Smooth muscle cell (in vitro differentiated cells): ENCODE measurements around the gene SERPINI1. TPM values are rescaled to one million over a fixed set of nuclear protein-coding genes. Genes with fewer than 3 reads are reported as not detected.

ENCODE experiments used
- DNase-seq: peaks from one replicate; lab custom pipeline; 2025; ENCODE audit not compliant: unreplicated experiment; lab: John Stamatoyannopoulos, UW
- H2AFZ ChIP-seq: fragments of 200-600 bp; sonication (generic); 2 replicates; pipeline ENCODE4 v1.6.0; 2016; ENCODE audit warnings: antibody characterized with exemption, low read depth, mild to moderate bottlenecking
- H3F3A ChIP-seq: fragments of 200-600 bp; sonication (generic); 2 replicates; pipeline ENCODE4 v1.6.0; 2017; ENCODE audit warnings: antibody characterized with exemption, low read depth
- H3K27ac ChIP-seq: fragments of 200-600 bp; sonication (generic); 2 replicates; pipeline ENCODE4 v1.5.1; 2016; ENCODE audit warnings: low read depth, mild to moderate bottlenecking
- H3K27me3 ChIP-seq: fragments of 200-600 bp; sonication (generic); 2 replicates; pipeline ENCODE4 v1.6.1; 2016; ENCODE audit warnings: low read depth, mild to moderate bottlenecking
- H3K36me3 ChIP-seq: fragments of 200-600 bp; sonication (generic); 2 replicates; pipeline ENCODE4 v1.5.1; 2016; ENCODE audit warnings: low read depth
- H3K4me1 ChIP-seq: fragments of 200-600 bp; sonication (generic); 2 replicates; pipeline ENCODE4 v1.5.1; 2016; ENCODE audit warnings: low read depth
- H3K4me2 ChIP-seq: fragments of 200-600 bp; sonication (generic); 2 replicates; pipeline ENCODE4 v1.6.0; 2016; ENCODE audit warnings: mild to moderate bottlenecking
- H3K4me3 ChIP-seq: fragments of 200-600 bp; sonication (generic); 2 replicates; pipeline ENCODE4 v1.5.1; 2016; ENCODE audit warnings: mild to moderate bottlenecking
- H3K79me2 ChIP-seq: fragments of 200-600 bp; sonication (generic); 2 replicates; pipeline ENCODE4 v1.6.0; 2016; ENCODE audit warnings: low read depth, mild to moderate bottlenecking
- H3K9ac ChIP-seq: fragments of 200-600 bp; sonication (generic); 2 replicates; pipeline ENCODE4 v1.6.0; 2016; ENCODE audit warnings: low read depth
- H3K9me3 ChIP-seq: fragments of 200-600 bp; sonication (generic); replicated peaks from 2 replicates; pipeline ENCODE4 v1.5.1; 2016; ENCODE audit warnings: low read depth
- H4K20me1 ChIP-seq: fragments of 200-600 bp; sonication (generic); 2 replicates; pipeline ENCODE4 v1.6.0; 2016; ENCODE audit warnings: low read depth
- WGBS: methylation state at CpG from one replicate; pipeline ENCODE4 v1.1.7; 2016; ENCODE audit warnings: low lambda C conversion rate; 5-methylcytosine and 5-hydroxymethylcytosine counted together
- polyA plus RNA-seq: library from polyadenylated mRNA; unstranded; fragments of >200 nt; fragmentation: Nextera tagmentation; extraction: Ambion mirVana; gene quantifications from 2 replicates; pipeline ENCODE4 v1.2.1, GENCODE V29; 2016
- total RNA-seq: library from RNA; depleted of rRNA; stranded (reverse); fragments of >200 nt; gene quantifications from 2 replicates; pipeline ENCODE4 v1.2.3, GENCODE V29; 2014
- TF ChIP-seq, protein P1 (sequence below): fragments of 200-600 bp; sonication (generic); IDR thresholded peaks from 2 replicates; pipeline ENCODE4 v1.5.1; 2017; ENCODE audit warnings: borderline replicate concordance, mild to moderate bottlenecking, antibody characterized with exemption; ENCODE audit not compliant: insufficient read depth, poor library complexity, severe bottlenecking

SERPINI1 gene
- total and polyA plus RNA-seq, 2 experiments from 2014 or later, result 40.5 to 54.9 TPM

DNA sequence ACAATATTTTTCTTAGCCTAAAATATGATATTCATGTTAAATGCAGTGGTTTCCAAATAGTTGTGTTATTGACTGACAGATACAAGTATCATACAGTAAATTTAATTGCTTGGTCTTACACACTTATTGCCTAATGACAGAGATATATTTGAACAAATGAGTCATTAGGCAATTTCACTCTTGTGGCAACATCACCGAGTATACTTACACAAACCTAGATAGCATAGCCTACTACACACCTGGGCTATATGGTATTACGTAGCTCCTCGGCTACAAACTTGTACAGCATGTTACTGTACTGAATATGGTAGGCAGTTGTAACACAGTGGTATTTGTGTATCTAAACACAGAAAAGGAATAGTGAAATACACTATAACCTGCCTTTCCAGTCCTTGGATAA is 50.3 kb downstream of the SERPINI1 start:
- Histone ChIP-seq H3K4me3 (no peak overlapping the region), H4K20me1 (no peaks in the 10 kb centered on the region), H3K36me3 (no peaks in the 10 kb centered on the region), H3K4me2 (no peak overlapping the region), H3K4me1 (no peaks in the 10 kb centered on the region), H3K27me3 (no peaks in the 10 kb centered on the region), H3K79me2 (no peaks in the 10 kb centered on the region), H3K9ac (no peak overlapping the region), H3K9me3 (no peaks in the 10 kb centered on the region), H2AFZ (no peak overlapping the region), H3K27ac (no peak overlapping the region), H3F3A (no peaks in the 10 kb centered on the region)
- TF ChIP-seq, protein P1, sequence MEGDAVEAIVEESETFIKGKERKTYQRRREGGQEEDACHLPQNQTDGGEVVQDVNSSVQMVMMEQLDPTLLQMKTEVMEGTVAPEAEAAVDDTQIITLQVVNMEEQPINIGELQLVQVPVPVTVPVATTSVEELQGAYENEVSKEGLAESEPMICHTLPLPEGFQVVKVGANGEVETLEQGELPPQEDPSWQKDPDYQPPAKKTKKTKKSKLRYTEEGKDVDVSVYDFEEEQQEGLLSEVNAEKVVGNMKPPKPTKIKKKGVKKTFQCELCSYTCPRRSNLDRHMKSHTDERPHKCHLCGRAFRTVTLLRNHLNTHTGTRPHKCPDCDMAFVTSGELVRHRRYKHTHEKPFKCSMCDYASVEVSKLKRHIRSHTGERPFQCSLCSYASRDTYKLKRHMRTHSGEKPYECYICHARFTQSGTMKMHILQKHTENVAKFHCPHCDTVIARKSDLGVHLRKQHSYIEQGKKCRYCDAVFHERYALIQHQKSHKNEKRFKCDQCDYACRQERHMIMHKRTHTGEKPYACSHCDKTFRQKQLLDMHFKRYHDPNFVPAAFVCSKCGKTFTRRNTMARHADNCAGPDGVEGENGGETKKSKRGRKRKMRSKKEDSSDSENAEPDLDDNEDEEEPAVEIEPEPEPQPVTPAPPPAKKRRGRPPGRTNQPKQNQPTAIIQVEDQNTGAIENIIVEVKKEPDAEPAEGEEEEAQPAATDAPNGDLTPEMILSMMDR, result no peak
- DNase-seq, result no peak
- 96% methylated on average over 3 of the region's 3 CpGs for WGBS

DNA sequence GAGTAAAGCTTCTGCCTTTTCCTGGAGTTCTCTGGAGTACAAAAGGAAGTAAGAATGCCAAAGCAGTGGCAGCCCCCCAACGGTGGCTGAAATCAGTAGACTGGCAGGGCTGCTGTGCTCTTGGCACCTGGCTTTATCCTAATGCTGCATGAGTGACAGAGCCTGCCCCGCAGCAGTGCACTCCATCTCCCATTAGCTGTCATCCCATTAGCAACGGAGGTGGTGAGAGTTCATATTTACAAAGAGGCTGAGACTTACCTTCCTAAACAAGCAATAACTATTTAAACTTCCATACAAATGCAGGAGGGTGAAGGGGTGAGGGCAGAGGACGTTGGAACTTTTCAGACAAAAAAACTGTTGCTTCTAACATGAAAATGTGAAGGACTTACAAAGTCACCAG is 51.9 kb downstream of the SERPINI1 start:
- Histone ChIP-seq H4K20me1 (no peaks in the 10 kb centered on the region), H3K27me3 (no peaks in the 10 kb centered on the region), H3K4me3 (no peak overlapping the region), H2AFZ (no peak overlapping the region), H3K27ac (no peak overlapping the region), H3K9ac (no peak overlapping the region), H3K4me2 (no peak overlapping the region), H3F3A (no peaks in the 10 kb centered on the region), H3K4me1 (no peaks in the 10 kb centered on the region), H3K79me2 (no peaks in the 10 kb centered on the region), H3K36me3 (no peaks in the 10 kb centered on the region), H3K9me3 (no peaks in the 10 kb centered on the region)
- WGBS, result 75% methylated on average over 4 of the region's 4 CpGs
- DNase-seq, result no peak
- TF ChIP-seq, protein P1, result no peak

DNA sequence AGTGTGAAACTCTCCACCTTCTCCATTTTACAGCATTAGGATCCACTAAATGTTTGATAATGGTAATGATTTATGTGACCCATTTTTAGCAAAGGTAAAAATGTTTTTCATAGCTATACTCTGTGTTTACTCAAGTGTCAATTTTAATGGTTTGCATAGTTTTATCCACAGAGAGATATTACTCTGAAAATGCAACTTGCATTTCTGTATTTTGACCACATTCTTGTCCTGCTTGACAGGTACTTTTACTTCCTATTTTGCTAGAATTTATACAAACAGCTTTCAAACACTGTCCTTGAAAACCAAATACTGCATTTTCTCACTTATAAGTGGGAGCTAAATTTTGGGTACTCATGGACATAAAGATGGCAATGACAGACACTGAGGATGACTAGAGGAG is 62.9 kb downstream of the SERPINI1 start:
- no peaks in the 10 kb centered on the region for H3K79me2 ChIP-seq
- no peak for DNase-seq
- TF ChIP-seq, protein P1, result no peak
- no peak overlapping the region for H2AFZ ChIP-seq
- H3K4me3 ChIP-seq, result no peak overlapping the region
- H3K27me3 ChIP-seq, result no peaks in the 10 kb centered on the region
- no peak overlapping the region for H3K4me2 ChIP-seq
- H3K36me3 ChIP-seq, result no peaks in the 10 kb centered on the region
- H3K4me1 ChIP-seq, result no peaks in the 10 kb centered on the region
- H3K27ac ChIP-seq, result no peak overlapping the region
- H3K9me3 ChIP-seq, result no peaks in the 10 kb centered on the region
- no peaks in the 10 kb centered on the region for H4K20me1 ChIP-seq
- H3K9ac ChIP-seq, result no peak overlapping the region
- H3F3A ChIP-seq, result no peaks in the 10 kb centered on the region

DNA sequence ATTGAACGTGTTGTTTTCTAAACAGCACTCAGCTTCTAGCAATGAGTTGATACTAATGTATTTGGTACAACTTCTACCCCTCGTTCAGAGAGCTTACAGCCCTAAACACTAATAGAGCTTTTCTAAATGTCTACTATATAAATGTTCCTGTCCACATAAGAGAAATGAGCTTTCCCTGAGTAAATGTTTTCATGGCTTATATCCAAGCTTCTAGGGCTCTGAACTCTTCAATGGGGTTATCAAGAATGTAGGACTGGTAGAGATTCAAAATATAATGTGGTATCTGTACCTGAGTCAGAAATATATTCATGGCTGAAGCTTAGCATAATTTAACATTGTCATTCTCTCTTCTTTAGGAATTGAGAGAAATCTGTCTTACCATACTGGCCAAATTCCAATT is 73.4 kb downstream of the SERPINI1 start:
- H4K20me1 ChIP-seq, result no peaks in the 10 kb centered on the region
- H3K9me3 ChIP-seq, result no peaks in the 10 kb centered on the region
- no peaks in the 10 kb centered on the region for H3K4me1 ChIP-seq
- H3K27ac ChIP-seq, result no peak overlapping the region
- H2AFZ ChIP-seq, result no peak overlapping the region
- H3K9ac ChIP-seq, result no peak overlapping the region
- H3K79me2 ChIP-seq, result no peaks in the 10 kb centered on the region
- 76% methylated on average over 2 of the region's 2 CpGs for WGBS
- DNase-seq, result no peak
- TF ChIP-seq, protein P1, result no peak
- no peaks in the 10 kb centered on the region for H3K36me3 ChIP-seq
- no peaks in the 10 kb centered on the region for H3K27me3 ChIP-seq
- H3F3A ChIP-seq, result no peaks in the 10 kb centered on the region
- no peak overlapping the region for H3K4me2 ChIP-seq
- H3K4me3 ChIP-seq, result no peak overlapping the region
